Stimulated activated CD4-positive, alpha-beta T cell treated with anti-CD3 and anti-CD28 coated beads, Interleukin-12 subunit alpha, Interleukin-12 subunit beta, amount 100 ng/mL, for 48 hours (primary cell): ENCODE results near the gene COLEC11.
A peak's percentile ranks its signal among the peaks of the same experiment; 100 is the strongest.
"Not testable (repeated sequence)": the region's sequence is repeated elsewhere in the genome, so short reads cannot be mapped to it uniquely, and the experiment has no call there.

Experiments
- DNase-seq, 3 donors: peaks; one replicate each; pipeline ENCODE4 v3.0.0-alpha.2; 2020; ENCODE audit warnings: low read depth in 2 of 3, low spot score in 1 of 3

COLEC11 gene

DNA sequence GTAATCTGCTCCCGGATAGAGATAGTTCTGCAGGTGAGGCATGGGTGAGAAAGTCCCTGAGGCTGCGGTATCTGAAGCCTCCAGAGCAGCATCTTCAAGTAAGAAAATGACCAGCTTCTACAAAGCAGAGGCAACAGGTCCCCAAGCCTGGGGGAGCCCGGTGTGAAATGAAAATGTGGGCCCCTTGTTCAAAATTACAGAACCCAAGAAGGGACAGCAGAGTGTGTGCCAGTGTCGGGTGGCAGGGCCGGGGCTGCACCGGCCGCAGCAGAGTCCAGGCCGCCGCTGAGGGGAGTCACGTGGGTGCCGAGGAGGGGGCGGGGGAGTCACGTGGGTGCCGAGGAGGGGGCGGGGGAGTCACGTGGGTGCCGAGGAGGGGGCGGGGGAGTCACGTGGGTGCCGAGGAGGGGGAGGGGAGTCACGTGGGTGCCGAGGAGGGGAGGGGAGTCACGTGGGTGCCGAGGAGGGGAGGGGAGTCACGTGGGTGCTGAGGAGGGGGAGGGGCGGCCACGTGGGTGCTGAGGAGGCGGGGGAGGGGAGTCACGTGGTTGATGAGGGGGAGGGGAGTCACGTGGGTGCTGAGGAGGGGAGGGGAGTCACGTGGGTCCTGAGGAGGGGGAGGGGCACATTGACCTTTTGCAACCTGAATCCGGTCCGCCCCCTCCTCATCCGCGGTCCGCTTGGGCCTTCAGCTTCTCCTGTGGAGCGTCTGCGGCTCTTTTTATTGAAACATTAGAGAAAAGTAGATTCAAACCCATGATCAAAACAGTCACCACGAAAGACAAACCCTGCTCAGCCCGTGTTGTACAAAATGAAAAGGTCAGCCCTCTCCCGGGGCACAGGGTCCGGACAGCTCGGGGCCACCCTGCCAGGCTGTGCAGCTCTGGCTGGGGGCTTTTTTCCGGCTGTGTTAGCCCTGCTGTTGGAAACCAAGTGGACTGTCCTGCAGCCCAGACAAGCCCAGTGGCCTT lies 10.4 kb downstream of the COLEC11 start:
- DNase-seq, result peak in 1 of 3 donors; percentile 30

GRCh38 chr2:3606028-3606369 lies 11.1 kb downstream of the COLEC11 start:
- DNase-seq, result no peak

GRCh38 chr2:3606370-3607201 lies 11.7 kb downstream of the COLEC11 start:
- no peak for DNase-seq

- DNase-seq, result no peak
These were observed 13.7 kb downstream of the COLEC11 start for GRCh38 chr2:3608373-3609278.

DNA sequence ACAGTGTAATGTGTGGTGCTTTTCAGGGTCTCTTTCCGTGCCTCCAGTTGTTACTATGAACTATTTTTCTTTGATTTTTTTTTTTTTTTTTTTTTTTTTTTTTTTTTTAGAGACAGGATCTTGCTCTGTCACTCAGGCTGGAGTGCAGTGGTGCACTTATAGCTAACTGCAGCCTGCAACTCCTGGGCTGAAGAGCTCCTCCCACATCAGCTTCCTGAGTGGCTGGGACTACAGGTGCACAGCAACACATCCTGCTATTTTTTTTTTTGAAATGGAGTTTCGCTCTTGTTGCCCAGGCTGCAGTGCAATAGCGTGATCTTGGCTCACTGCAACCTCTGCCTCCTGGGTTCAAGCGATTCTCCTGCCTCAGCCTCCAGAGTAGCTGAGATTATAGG lies 14.4 kb downstream of the COLEC11 start:
- DNase-seq, result not testable (repeated sequence)

GRCh38 chr2:3610415-3610814 lies 15.5 kb downstream of the COLEC11 start:
- no peak for DNase-seq

DNA sequence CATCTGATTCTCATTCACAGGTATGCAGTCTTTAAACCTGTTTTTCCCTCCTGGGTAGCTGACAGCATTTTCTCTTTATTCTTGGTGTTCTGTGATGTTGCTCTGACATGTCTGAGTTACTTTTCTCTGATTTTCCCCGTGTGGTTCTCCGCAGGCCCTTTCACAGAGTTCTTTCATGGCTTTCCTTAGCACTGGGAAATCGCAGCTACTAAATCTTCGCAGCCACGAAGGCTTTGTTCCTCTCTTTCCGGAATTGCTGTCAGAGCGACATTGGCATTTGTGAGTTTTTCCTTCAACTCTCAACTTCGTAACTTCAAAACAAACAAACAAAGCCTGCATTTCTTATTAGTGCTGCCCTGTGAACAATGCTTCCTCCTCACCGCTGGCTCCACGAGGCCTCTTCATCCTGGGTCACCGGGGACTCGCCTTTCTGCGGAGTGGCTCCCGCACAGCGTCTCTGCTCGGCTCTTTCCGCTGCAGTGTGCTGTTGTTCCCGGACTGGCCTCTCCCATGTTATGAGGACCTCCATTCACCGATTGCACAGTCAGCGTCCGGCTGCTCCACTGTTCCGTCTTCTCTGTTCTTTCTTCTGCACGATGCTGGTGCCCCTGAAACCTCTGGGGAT lies 16.1 kb downstream of the COLEC11 start:
- no peak for DNase-seq

GRCh38 chr2:3611589-3611988 lies 16.7 kb downstream of the COLEC11 start:
- no peak for DNase-seq

- no peak for DNase-seq
These were observed 18.0 kb downstream of the COLEC11 start for GRCh38 chr2:3612639-3613523.

- no peak for DNase-seq
These were observed 18.6 kb downstream of the COLEC11 start for GRCh38 chr2:3613524-3613905.

- not testable (repeated sequence) for DNase-seq
These were observed 19.8 kb downstream of the COLEC11 start for GRCh38 chr2:3614743-3615142.

DNA sequence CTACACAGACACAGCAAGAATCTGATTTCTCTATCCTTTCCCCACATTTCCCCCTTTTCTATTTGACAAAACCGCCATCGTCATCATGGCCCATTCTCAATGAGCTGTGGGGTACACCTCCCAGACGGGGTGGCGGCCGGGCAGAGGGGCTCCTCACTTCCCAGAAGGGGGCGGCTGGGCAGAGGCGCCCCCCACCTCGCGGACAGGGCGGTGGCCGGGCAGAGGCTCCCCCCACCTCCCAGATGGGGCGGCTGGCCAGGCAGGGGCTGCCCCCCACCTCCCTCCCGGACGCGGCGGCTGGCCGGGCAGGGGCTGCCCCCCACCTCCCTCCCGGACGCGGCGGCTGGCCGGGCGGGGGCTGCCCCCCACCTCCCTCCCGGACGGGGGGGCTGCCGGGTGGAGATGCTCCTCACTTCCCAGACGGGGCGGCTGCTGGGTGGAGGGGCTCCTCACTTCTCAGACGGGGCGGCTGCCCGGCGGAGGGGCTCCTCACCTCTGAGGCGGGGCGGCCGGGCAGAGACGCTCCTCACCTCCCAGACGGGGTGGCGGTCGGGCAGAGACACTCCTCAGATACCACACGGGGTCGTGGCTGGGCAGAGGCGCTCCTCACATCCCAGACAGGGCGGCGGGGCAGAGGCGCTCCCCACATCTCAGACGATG lies 20.8 kb downstream of the COLEC11 start:
- DNase-seq, result not testable (repeated sequence)

DNA sequence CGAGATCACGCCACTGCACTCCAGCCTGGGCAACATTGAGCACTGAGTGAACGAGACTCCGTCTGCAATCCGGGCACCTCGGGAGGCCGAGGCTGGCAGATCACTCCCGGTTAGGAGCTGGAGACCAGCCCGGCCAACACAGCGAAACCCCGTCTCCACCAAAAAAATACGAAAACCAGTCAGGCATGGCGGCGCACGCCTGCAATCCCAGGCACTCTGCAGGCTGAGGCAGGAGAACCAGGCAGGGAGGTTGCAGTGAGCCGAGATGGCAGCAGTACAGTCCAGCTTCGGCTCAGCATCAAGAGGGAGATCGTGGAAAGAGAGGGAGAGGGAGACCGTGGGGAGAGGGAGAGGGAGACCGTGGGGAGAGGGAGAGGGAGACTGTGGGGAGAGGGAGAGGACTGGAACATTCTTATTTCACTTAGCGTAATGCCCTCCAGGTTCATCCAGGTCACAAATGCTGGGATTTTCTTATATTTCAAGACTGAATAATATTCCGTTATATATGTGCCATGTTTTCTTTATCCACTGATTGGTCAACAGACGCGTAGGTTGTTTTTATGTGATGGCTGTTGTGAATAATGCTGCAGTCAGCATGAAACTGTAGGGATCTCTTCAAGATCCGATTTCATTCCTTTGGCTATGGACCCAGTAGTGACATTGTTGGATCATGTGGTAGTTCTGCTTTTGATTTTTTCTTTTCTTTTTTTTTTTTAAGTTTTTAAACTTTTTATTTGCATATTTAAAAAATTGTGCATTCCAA lies 21.7 kb downstream of the COLEC11 start:
- not testable (repeated sequence) for DNase-seq

- DNase-seq, result no peak
These were observed 22.4 kb downstream of the COLEC11 start for GRCh38 chr2:3617198-3617890.

DNA sequence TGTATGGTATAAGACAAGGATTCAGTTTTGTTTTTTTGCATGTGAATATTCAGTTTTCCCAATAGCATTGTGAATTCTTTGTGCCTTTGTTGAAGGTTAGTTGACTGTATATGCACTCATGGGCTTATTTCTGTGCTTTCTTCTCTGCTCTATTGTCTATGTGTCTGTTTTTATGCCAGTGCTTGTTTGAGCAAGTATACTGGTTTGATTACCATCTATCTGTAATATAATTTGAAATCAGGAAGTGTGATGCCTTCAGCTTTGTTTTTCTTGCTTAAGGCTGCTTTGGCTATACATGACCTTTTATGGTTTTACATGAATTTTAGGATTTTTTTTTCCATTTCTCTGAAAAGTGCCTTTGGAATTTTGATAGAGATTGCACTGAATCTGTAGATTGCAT lies 23.5 kb downstream of the COLEC11 start:
- DNase-seq, result no peak

DNA sequence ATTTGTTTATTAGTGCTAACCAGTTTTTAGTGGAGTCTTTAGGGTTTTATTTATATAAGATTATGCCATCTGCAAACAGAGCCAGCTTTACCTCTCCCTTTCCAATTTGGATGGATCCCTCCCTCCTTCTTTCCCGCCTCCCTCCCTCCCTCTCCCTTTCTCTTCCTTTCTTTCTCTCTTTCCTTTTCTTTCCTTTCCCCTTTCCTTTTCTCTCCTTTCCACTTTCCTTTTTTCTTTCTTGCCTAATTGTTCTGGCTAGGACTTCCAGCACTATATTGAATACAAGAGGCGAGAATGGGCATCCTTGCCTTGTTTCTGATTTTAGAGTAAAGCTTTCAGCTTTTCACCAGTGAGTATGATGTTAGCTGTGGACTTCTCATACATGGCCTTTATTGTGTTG lies 24.1 kb downstream of the COLEC11 start:
- no peak for DNase-seq

- not testable (repeated sequence) for DNase-seq
These were observed 24.7 kb downstream of the COLEC11 start for GRCh38 chr2:3619661-3620060.

GRCh38 chr2:3620834-3621233 lies 25.9 kb downstream of the COLEC11 start:
- no peak for DNase-seq
